ENCODE measurements around the gene DGKB.

- no peak for TF ChIP-seq MAX (CRISPR knock-in tag; IDR thresholded peaks at IDR 0.05)
- TF ChIP-seq CTCF (IDR thresholded peaks at IDR 0.05): no peak
- TF ChIP-seq ZNF671 (CRISPR knock-in tag; IDR thresholded peaks at IDR 0.05): no peak
- TF ChIP-seq NR1H2 (CRISPR knock-in tag; IDR thresholded peaks at IDR 0.05): no peak
- no peak for TF ChIP-seq ARID4B (CRISPR knock-in tag; IDR thresholded peaks at IDR 0.05; ENCODE audit: borderline replicate concordance)
- no peak for TF ChIP-seq ATF2 (CRISPR knock-in tag; IDR thresholded peaks at IDR 0.05; ENCODE audit: borderline replicate concordance, low read depth)
Measured at GRCh38 chr7:14817829-14818614, 84.5 kb downstream of the DGKB start.
